Keratinocyte (primary cell): ENCODE measurements around the gene ALDOB. TPM values are rescaled to one million over a fixed set of nuclear protein-coding genes. Genes with fewer than 3 reads are reported as not detected.

ENCODE experiments used
- DNase-seq: peaks from one replicate; pipeline ENCODE4 v3.0.0-alpha.2; 2011; ENCODE audit warnings: low read depth, missing footprints, low spot score
- FAIRE-seq: peaks from 2 replicates; lab custom pipeline; 2011; peaks lifted over from hg19 to GRCh38; lab: Jason Lieb, UNC
- H2AFZ ChIP-seq: 2 replicates; pipeline ENCODE4 v1.6.0; 2012; ENCODE audit warnings: low read length, control low read depth, inconsistent platforms; ENCODE audit not compliant: control insufficient read depth
- H3K27ac ChIP-seq: 2 replicates; pipeline ENCODE4 v1.5.1; 2011; ENCODE audit warnings: low read length; ENCODE audit not compliant: control insufficient read depth, insufficient read depth
- H3K27me3 ChIP-seq: 3 replicates; pipeline ENCODE4 v1.6.0; 2011; ENCODE audit warnings: low read length; ENCODE audit not compliant: control insufficient read depth, insufficient read depth; ENCODE audit errors: extremely low read depth
- H3K36me3 ChIP-seq, 2 experiments: 2 replicates in 1 of 2; 3 replicates in 1 of 2; pipeline ENCODE4 v1.5.1; 2011; ENCODE audit warnings: low read length in 2 of 2, mild to moderate bottlenecking in 1 of 2; ENCODE audit not compliant: control insufficient read depth in 2 of 2, insufficient read depth in 2 of 2; ENCODE audit errors: extremely low read depth in 1 of 2
- H3K4me1 ChIP-seq: 3 replicates; pipeline ENCODE4 v1.5.1; 2011; ENCODE audit warnings: low read length; ENCODE audit not compliant: control insufficient read depth, insufficient read depth; ENCODE audit errors: extremely low read depth
- H3K4me2 ChIP-seq: 3 replicates; pipeline ENCODE4 v1.6.0; 2011; ENCODE audit warnings: low read depth, low read length; ENCODE audit not compliant: control insufficient read depth, insufficient read depth; ENCODE audit errors: extremely low read depth
- H3K4me3 ChIP-seq, 3 experiments: fragments of 200-600 bp in 1 of 3; sonication (generic) in 1 of 3; 2 replicates in 2 of 3; 3 replicates in 1 of 3; pipeline ENCODE4 v1.5.1; 2011 to 2016; ENCODE audit warnings: low read length in 3 of 3, mild to moderate bottlenecking in 3 of 3, control low read depth in 2 of 3, inconsistent platforms in 1 of 3, low read depth in 1 of 3, mixed read lengths in 1 of 3, mixed run types in 1 of 3, moderate library complexity in 1 of 3; ENCODE audit not compliant: control insufficient read depth in 2 of 3, insufficient read depth in 2 of 3; ENCODE audit errors: extremely low read depth in 1 of 3
- H3K79me2 ChIP-seq: 2 replicates; pipeline ENCODE4 v1.6.0; 2012; ENCODE audit warnings: low read length; ENCODE audit not compliant: control insufficient read depth, insufficient read depth
- H3K9ac ChIP-seq: 3 replicates; pipeline ENCODE4 v1.6.0; 2011; ENCODE audit warnings: low read length; ENCODE audit not compliant: control insufficient read depth, insufficient read depth; ENCODE audit errors: extremely low read depth
- H3K9me1 ChIP-seq: 3 replicates; pipeline ENCODE4 v1.6.0; 2011; ENCODE audit warnings: low read length; ENCODE audit not compliant: control insufficient read depth, insufficient read depth; ENCODE audit errors: extremely low read depth
- H3K9me3 ChIP-seq: 2 replicates; pipeline ENCODE4 v1.5.1; 2012; ENCODE audit warnings: low read depth, low read length; ENCODE audit not compliant: control insufficient read depth
- H4K20me1 ChIP-seq: 3 replicates; pipeline ENCODE4 v1.6.0; 2011; ENCODE audit warnings: low read length; ENCODE audit not compliant: control insufficient read depth, insufficient read depth; ENCODE audit errors: extremely low read depth
- EZH2 ChIP-seq: IDR thresholded peaks from one replicate; pipeline ENCODE4 v1.6.1; 2012; ENCODE audit warnings: inconsistent platforms, mild to moderate bottlenecking, low read length, moderate library complexity
- dilution Hi-C: fragments of 300-500 bp; cut with MboI; formaldehyde crosslinking; loops from one replicate; pipeline ENCODE4 v1.7.0; 2020; ENCODE audit warnings: low sequenced_read_pairs; ENCODE audit not compliant: extremely low pct_ligation_motif_present
- polyA plus RNA-seq, 5 experiments: library from polyadenylated mRNA; depleted of rRNA in 3 of 5; stranded (reverse) in 3 of 5; stranded (forward) in 1 of 5; unstranded in 1 of 5; fragments of >200 nt; gene quantifications; 1 replicate in 1 of 5; 2 replicates in 3 of 5; 3 replicates in 1 of 5; pipeline versions ENCODE4 v1.2.1 to v1.2.3, GENCODE V29; 2011 to 2012; ENCODE audit warnings: missing spikeins in 2 of 5, low read depth in 1 of 5, low replicate concordance in 1 of 5
- TF ChIP-seq, protein P1 (sequence below), 3 experiments: IDR thresholded peaks in 1 of 3; conservative IDR thresholded peaks in 1 of 3; optimal IDR thresholded peaks in 1 of 3; 2 replicates in 2 of 3; 3 replicates in 1 of 3; pipeline versions ENCODE3 to v1.5.1; 2011; ENCODE audit warnings: low read length in 3 of 3, mild to moderate bottlenecking in 3 of 3, moderate library complexity in 2 of 3, control low read depth in 1 of 3, inconsistent platforms in 1 of 3; ENCODE audit not compliant: insufficient read depth in 2 of 3; ENCODE audit errors: extremely low read depth in 1 of 3

The ALDOB gene
- polyA plus RNA-seq, 1 donor (not counting 4 experiments of a cell fraction or from before 2014, with no cell fraction given): not detected

GRCh38 chr9:101427358-101427757, 8.2 kb downstream of the ALDOB start:
- no peak overlapping the region for H3K4me2 ChIP-seq
- H3K9ac ChIP-seq: no peak overlapping the region
- FAIRE-seq (no peak), DNase-seq (no peak)
- H3K27me3 ChIP-seq: no peaks in the 10 kb centered on the region
- no peak overlapping the region for H3K27ac ChIP-seq
- no peaks in the 10 kb centered on the region for H3K79me2 ChIP-seq
- TF ChIP-seq, protein P1, sequence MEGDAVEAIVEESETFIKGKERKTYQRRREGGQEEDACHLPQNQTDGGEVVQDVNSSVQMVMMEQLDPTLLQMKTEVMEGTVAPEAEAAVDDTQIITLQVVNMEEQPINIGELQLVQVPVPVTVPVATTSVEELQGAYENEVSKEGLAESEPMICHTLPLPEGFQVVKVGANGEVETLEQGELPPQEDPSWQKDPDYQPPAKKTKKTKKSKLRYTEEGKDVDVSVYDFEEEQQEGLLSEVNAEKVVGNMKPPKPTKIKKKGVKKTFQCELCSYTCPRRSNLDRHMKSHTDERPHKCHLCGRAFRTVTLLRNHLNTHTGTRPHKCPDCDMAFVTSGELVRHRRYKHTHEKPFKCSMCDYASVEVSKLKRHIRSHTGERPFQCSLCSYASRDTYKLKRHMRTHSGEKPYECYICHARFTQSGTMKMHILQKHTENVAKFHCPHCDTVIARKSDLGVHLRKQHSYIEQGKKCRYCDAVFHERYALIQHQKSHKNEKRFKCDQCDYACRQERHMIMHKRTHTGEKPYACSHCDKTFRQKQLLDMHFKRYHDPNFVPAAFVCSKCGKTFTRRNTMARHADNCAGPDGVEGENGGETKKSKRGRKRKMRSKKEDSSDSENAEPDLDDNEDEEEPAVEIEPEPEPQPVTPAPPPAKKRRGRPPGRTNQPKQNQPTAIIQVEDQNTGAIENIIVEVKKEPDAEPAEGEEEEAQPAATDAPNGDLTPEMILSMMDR (optimal IDR thresholded peaks at IDR 0.05 in 1 of 3, IDR thresholded peaks at IDR 0.05 in 1 of 3, conservative IDR thresholded peaks at IDR 0.05 in 1 of 3; ENCODE audit: extremely low read depth in 1 of 3, insufficient read depth in 2 of 3, low read length in 3 of 3): no peak
- no peak for TF ChIP-seq EZH2
- H4K20me1 ChIP-seq: no peaks in the 10 kb centered on the region
- H3K4me1 ChIP-seq: no peaks in the 10 kb centered on the region
- no peak overlapping the region for H3K4me3 ChIP-seq
- H3K9me3 ChIP-seq: no peaks in the 10 kb centered on the region
- dilution Hi-C loops: no loop called here
- no peaks in the 10 kb centered on the region for H3K36me3 ChIP-seq
- no peaks in the 10 kb centered on the region for H3K9me1 ChIP-seq
- H2AFZ ChIP-seq: no peak overlapping the region

GRCh38 chr9:101421653-101422065, 13.9 kb downstream of the ALDOB start:
- Histone ChIP-seq H3K4me1 (no peaks in the 10 kb centered on the region), H3K9me1 (no peaks in the 10 kb centered on the region), H2AFZ (no peak overlapping the region), H3K4me2 (no peak overlapping the region), H4K20me1 (no peaks in the 10 kb centered on the region), H3K27ac (no peak overlapping the region), H3K9ac (no peak overlapping the region), H3K79me2 (no peaks in the 10 kb centered on the region), H3K9me3 (no peaks in the 10 kb centered on the region), H3K4me3 (no peak overlapping the region), H3K36me3 (no peaks in the 10 kb centered on the region), H3K27me3 (no peaks in the 10 kb centered on the region)
- no peak for TF ChIP-seq EZH2
- TF ChIP-seq, protein P1 (optimal IDR thresholded peaks at IDR 0.05 in 1 of 3, IDR thresholded peaks at IDR 0.05 in 1 of 3, conservative IDR thresholded peaks at IDR 0.05 in 1 of 3; ENCODE audit: extremely low read depth in 1 of 3, insufficient read depth in 2 of 3, low read length in 3 of 3): no peak
- DNase-seq: no peak
- dilution Hi-C loops: no loop called here
- FAIRE-seq: no peak
